Measurements from ENCODE around the gene ATP5MK.

ATP5MK gene

GRCh38 chr10:103441206-103441605 lies 44.9 kb upstream of the ATP5MK start:
- TF ChIP-seq CTCF (IDR thresholded peaks at IDR 0.05; ENCODE audit: insufficient read depth, low read depth, low read length, missing control alignments): no peak
- DNase-seq (ENCODE audit: low read depth): no peak
- H3K4me3 ChIP-seq (ENCODE audit: low read length): no peak overlapping the region

GRCh38 chr10:103440416-103440815 lies 44.1 kb upstream of the ATP5MK start:
- no peak for TF ChIP-seq CTCF (IDR thresholded peaks at IDR 0.05; ENCODE audit: insufficient read depth, low read depth, low read length, missing control alignments)
- no peak for DNase-seq (ENCODE audit: low read depth)
- H3K4me3 ChIP-seq (ENCODE audit: low read length): no peak overlapping the region

GRCh38 chr10:103439776-103440175 lies 43.5 kb upstream of the ATP5MK start:
- no peak for DNase-seq (ENCODE audit: low read depth)
- H3K4me3 ChIP-seq (ENCODE audit: low read length): no peak overlapping the region
- no peak for TF ChIP-seq CTCF (IDR thresholded peaks at IDR 0.05; ENCODE audit: insufficient read depth, low read depth, low read length, missing control alignments)

GRCh38 chr10:103433858-103434257 lies 37.6 kb upstream of the ATP5MK start:
- no peak for DNase-seq (ENCODE audit: low read depth)
- H3K4me3 ChIP-seq (ENCODE audit: low read length): no peak overlapping the region
- TF ChIP-seq CTCF (IDR thresholded peaks at IDR 0.05; ENCODE audit: insufficient read depth, low read depth, low read length, missing control alignments): no peak

GRCh38 chr10:103431902-103432301 lies 35.6 kb upstream of the ATP5MK start:
- TF ChIP-seq CTCF (IDR thresholded peaks at IDR 0.05; ENCODE audit: insufficient read depth, low read depth, low read length, missing control alignments): no peak
- H3K4me3 ChIP-seq (ENCODE audit: low read length): no peak overlapping the region
- DNase-seq (ENCODE audit: low read depth): no peak

- H3K4me3 ChIP-seq (ENCODE audit: low read length): no peak overlapping the region
- DNase-seq (ENCODE audit: low read depth): no peak
- TF ChIP-seq CTCF (IDR thresholded peaks at IDR 0.05; ENCODE audit: insufficient read depth, low read depth, low read length, missing control alignments): no peak
These were observed 33.4 kb upstream of the ATP5MK start for GRCh38 chr10:103429647-103430046.

- H3K4me3 ChIP-seq (ENCODE audit: low read length): no peak overlapping the region
- DNase-seq (ENCODE audit: low read depth): no peak
- TF ChIP-seq CTCF (IDR thresholded peaks at IDR 0.05; ENCODE audit: insufficient read depth, low read depth, low read length, missing control alignments): no peak
These were observed 32.8 kb upstream of the ATP5MK start for GRCh38 chr10:103428989-103429643.
